ENCODE results near the gene FAM200C. TPM values are rescaled to one million over a fixed set of nuclear protein-coding genes. Genes with fewer than 3 reads are reported as not detected.
"Not testable (repeated sequence)": the region's sequence is repeated elsewhere in the genome, so short reads cannot be mapped to it uniquely, and the experiment has no call there.

The FAM200C gene
- total and polyA plus RNA-seq, 2 donors (not counting 1 experiment from before 2014, with no cell fraction given): 0.28 to 1.3 TPM

GRCh38 chr5:160436661-160437060 is 36.8 kb upstream of the FAM200C start:
- H2AFZ ChIP-seq (ENCODE audit: insufficient read depth, low read depth, low read length, poor library complexity, severe bottlenecking); H3K27ac Mint-ChIP-seq; H3K79me2 ChIP-seq (ENCODE audit: control insufficient read depth, insufficient read depth, low read length); H3K4me2 ChIP-seq (replicated peaks; ENCODE audit: low read depth, low read length, poor library complexity, severe bottlenecking); H3K9ac ChIP-seq (ENCODE audit: low read length); H3K9me3 ChIP-seq (ENCODE audit: control extremely low read depth in 1 of 3, control insufficient read depth in 2 of 3, insufficient read depth in 1 of 3, low read length in 2 of 3); DNase-seq; H3K27ac ChIP-seq (ENCODE audit: low read length in 2 of 2); POLR2A ChIA-PET; H3K4me3 ChIP-seq (ENCODE audit: control extremely low read depth in 1 of 5, extremely low read depth in 1 of 5, insufficient read depth in 1 of 5, low read depth in 2 of 5, low read length in 4 of 5); H3K27me3 Mint-ChIP-seq; H4K20me1 ChIP-seq (ENCODE audit: control insufficient read depth, insufficient read depth, low read length, poor library complexity, severe bottlenecking); H3K9me3 Mint-ChIP-seq (ENCODE audit: insufficient read depth); H3K36me3 ChIP-seq (replicated peaks in 1 of 2; ENCODE audit: control extremely low read depth in 1 of 2, control insufficient read depth in 1 of 2, extremely low read depth in 1 of 2, insufficient read depth in 2 of 2, low read length in 1 of 2); H3K4me3 Mint-ChIP-seq; H3K27me3 ChIP-seq (replicated peaks in 1 of 4; ENCODE audit: control extremely low read depth in 1 of 4, control insufficient read depth in 3 of 4, insufficient read depth in 4 of 4, low read length in 3 of 4); ATAC-seq (ENCODE audit: low read depth): not testable (repeated sequence)
- intact Hi-C loops (cut with micrococcal nuclease): loop anchor here (5.0 to 10.0 kb wide), 2 partner anchors 351 to 1108 kb away; partner anchors contain the start of gene GABRB2
- WGBS (ENCODE audit: insufficient coverage): no CpG with 5 or more reads among the region's 6 CpGs
- H3K4me1 ChIP-seq (ENCODE audit: control insufficient read depth in 2 of 2, insufficient read depth in 2 of 2, low read length in 2 of 2): peaks cover 38 to 46% of the 10 kb centered on the region in 2 donors
- CTCF ChIA-PET: interaction anchor here (1.3 to 4.8 kb wide), 3 partner anchors 17 to 71 kb away, joined by 5 to 89 read pairs (median 14); no protein-coding TSS in a partner anchor
- peaks cover 59% of the 10 kb centered on the region for H3K4me1 Mint-ChIP-seq

- Histone ChIP-seq H3K4me3 (ENCODE audit: control extremely low read depth in 1 of 5, extremely low read depth in 1 of 5, insufficient read depth in 1 of 5, low read depth in 2 of 5, low read length in 4 of 5) (no peak overlapping the region), H3K79me2 (ENCODE audit: control insufficient read depth, insufficient read depth, low read length) (peaks cover 5% of the 10 kb centered on the region), H4K20me1 (ENCODE audit: control insufficient read depth, insufficient read depth, low read length, poor library complexity, severe bottlenecking) (no peaks in the 10 kb centered on the region), H3K9ac (ENCODE audit: low read length) (no peak overlapping the region), H3K27me3 (replicated peaks in 1 of 4; ENCODE audit: control extremely low read depth in 1 of 4, control insufficient read depth in 3 of 4, insufficient read depth in 4 of 4, low read length in 3 of 4) (no peaks in the 10 kb centered on the region), H3K9me3 (ENCODE audit: control extremely low read depth in 1 of 3, control insufficient read depth in 2 of 3, insufficient read depth in 1 of 3, low read length in 2 of 3) (no peaks in the 10 kb centered on the region), H3K36me3 (replicated peaks in 1 of 2; ENCODE audit: control extremely low read depth in 1 of 2, control insufficient read depth in 1 of 2, extremely low read depth in 1 of 2, insufficient read depth in 2 of 2, low read length in 1 of 2) (no peaks in the 10 kb centered on the region), H3K4me1 (ENCODE audit: control insufficient read depth in 2 of 2, insufficient read depth in 2 of 2, low read length in 2 of 2) (peaks cover 38 to 46% of the 10 kb centered on the region in 2 donors), H3K4me2 (replicated peaks; ENCODE audit: low read depth, low read length, poor library complexity, severe bottlenecking) (no peak overlapping the region), H3K27ac (ENCODE audit: low read length in 2 of 2) (no peak overlapping the region), H2AFZ (ENCODE audit: insufficient read depth, low read depth, low read length, poor library complexity, severe bottlenecking) (no peak overlapping the region)
- ATAC-seq (ENCODE audit: low read depth) (no peak), DNase-seq (no peak)
- CTCF ChIA-PET: interaction anchor here (0.9 to 1.3 kb wide), 3 partner anchors 11 to 72 kb away, joined by 3 to 5 read pairs (median 5); no protein-coding TSS in a partner anchor
- intact Hi-C loops (cut with micrococcal nuclease): loop anchor here (5.0 to 10.0 kb wide), 2 partner anchors 351 to 1109 kb away; partner anchors contain the start of gene GABRB2
- H3K4me1 Mint-ChIP-seq: peaks cover 59% of the 10 kb centered on the region
- 100% methylated on average over 1 of the region's 4 CpGs for WGBS (ENCODE audit: insufficient coverage)
- no peaks in the 10 kb centered on the region for H3K27me3 Mint-ChIP-seq
- POLR2A ChIA-PET: no interaction called here
- H3K4me3 Mint-ChIP-seq: no peak overlapping the region
- TF ChIP-seq EZH2 (IDR thresholded peaks at IDR 0.05; ENCODE audit: borderline replicate concordance, insufficient read depth, low read depth, low read length, poor library complexity, severe bottlenecking) (no peak), CTCF (IDR thresholded peaks at IDR 0.05) (no peak)
- no peaks in the 10 kb centered on the region for H3K9me3 Mint-ChIP-seq (ENCODE audit: insufficient read depth)
- H3K27ac Mint-ChIP-seq: peak overlapping the region; percentile 1
Measured at GRCh38 chr5:160436017-160436416, 36.2 kb upstream of the FAM200C start.

All from B cell (primary cell).